Activated CD8-positive, alpha-beta memory T cell treated with anti-CD3 and anti-CD28 coated beads, Interleukin-2, amount 50 U/mL, for 4 hours (primary cell): ENCODE results near the gene ELAVL2.
"Not testable (repeated sequence)": the region's sequence is repeated elsewhere in the genome, so short reads cannot be mapped to it uniquely, and the experiment has no call there.

Experiments
- DNase-seq: peaks from one replicate; pipeline ENCODE4 v3.0.0-alpha.2; 2020

The ELAVL2 gene

GRCh38 chr9:23769307-23769935 lies 56.6 kb downstream of the ELAVL2 start:
- DNase-seq: no peak

- no peak for DNase-seq
Observed at GRCh38 chr9:23768861-23769260, 57.2 kb downstream of the ELAVL2 start.

- DNase-seq: no peak
Observed at GRCh38 chr9:23766613-23767012, 59.4 kb downstream of the ELAVL2 start.

- no peak for DNase-seq
Observed at GRCh38 chr9:23765561-23765960, 60.5 kb downstream of the ELAVL2 start.

GRCh38 chr9:23764219-23764618 lies 61.8 kb downstream of the ELAVL2 start:
- no peak for DNase-seq

- DNase-seq: no peak
Observed at GRCh38 chr9:23754551-23754950, 71.5 kb downstream of the ELAVL2 start.

GRCh38 chr9:23752859-23753258 lies 73.2 kb downstream of the ELAVL2 start:
- DNase-seq: no peak

GRCh38 chr9:23751633-23752032 lies 74.4 kb downstream of the ELAVL2 start:
- DNase-seq: no peak

GRCh38 chr9:23750808-23751207 lies 75.2 kb downstream of the ELAVL2 start:
- DNase-seq: no peak

GRCh38 chr9:23747088-23748075 lies 78.7 kb downstream of the ELAVL2 start:
- DNase-seq: no peak

- DNase-seq: no peak
Observed at GRCh38 chr9:23746317-23746716, 79.7 kb downstream of the ELAVL2 start.

- no peak for DNase-seq
Observed at GRCh38 chr9:23743036-23743435, 83.0 kb downstream of the ELAVL2 start.

- DNase-seq: no peak
Observed at GRCh38 chr9:23741351-23741750, 84.7 kb downstream of the ELAVL2 start.

GRCh38 chr9:23740531-23740930 lies 85.5 kb downstream of the ELAVL2 start:
- no peak for DNase-seq

- no peak for DNase-seq
Observed at GRCh38 chr9:23739753-23740152, 86.3 kb downstream of the ELAVL2 start.

- no peak for DNase-seq
Observed at GRCh38 chr9:23736293-23736692, 89.7 kb downstream of the ELAVL2 start.

GRCh38 chr9:23733495-23734078 lies 92.5 kb downstream of the ELAVL2 start:
- DNase-seq: no peak

- no peak for DNase-seq
Observed at GRCh38 chr9:23731353-23731752, 94.7 kb downstream of the ELAVL2 start.

- DNase-seq: no peak
Observed at GRCh38 chr9:23730364-23730763, 95.7 kb downstream of the ELAVL2 start.

- no peak for DNase-seq
Observed at GRCh38 chr9:23728736-23729135, 97.3 kb downstream of the ELAVL2 start.

GRCh38 chr9:23725279-23725946 lies 100.6 kb downstream of the ELAVL2 start:
- no peak for DNase-seq

GRCh38 chr9:23723672-23724071 lies 102.4 kb downstream of the ELAVL2 start:
- DNase-seq: no peak

- DNase-seq: not testable (repeated sequence)
Observed at GRCh38 chr9:23723048-23723447, 103.0 kb downstream of the ELAVL2 start.
